Ectodermal cell (in vitro differentiated cells): ENCODE data around the gene MRPL23. TPM values are rescaled to one million over a fixed set of nuclear protein-coding genes. Genes with fewer than 3 reads are reported as not detected.

Source experiments
- H3K27ac ChIP-seq: 2 replicates; pipeline ENCODE4 v1.7.0; 2013; ENCODE audit warnings: mild to moderate bottlenecking, low read depth, low read length; ENCODE audit not compliant: insufficient read depth, poor library complexity, severe bottlenecking
- H3K27me3 ChIP-seq: 2 replicates; pipeline ENCODE4 v1.7.0; 2013; ENCODE audit warnings: mild to moderate bottlenecking, low read length; ENCODE audit not compliant: insufficient read depth, control insufficient read depth, poor library complexity, severe bottlenecking
- H3K36me3 ChIP-seq: one replicate; pipeline ENCODE4 v1.7.0; 2013; ENCODE audit warnings: low read length; ENCODE audit not compliant: control insufficient read depth, insufficient read depth
- H3K4me1 ChIP-seq: one replicate; pipeline ENCODE4 v1.7.0; 2013; ENCODE audit warnings: low read length; ENCODE audit not compliant: control insufficient read depth, insufficient read depth
- H3K4me3 ChIP-seq: 2 replicates; pipeline ENCODE4 v1.7.0; 2013; ENCODE audit warnings: low read depth, low read length, control low read depth; ENCODE audit not compliant: insufficient read depth
- H3K9me3 ChIP-seq: 2 replicates; pipeline ENCODE4 v1.7.0; 2013; ENCODE audit warnings: mild to moderate bottlenecking, low read length, moderate library complexity; ENCODE audit not compliant: control insufficient read depth
- WGBS, 2 experiments: methylation state at CpG; one replicate each; pipeline ENCODE4 v1.1.7; 2013; ENCODE audit warnings: missing lambda C conversion rate in 2 of 2; 5-methylcytosine and 5-hydroxymethylcytosine counted together
- polyA plus RNA-seq, 4 experiments: library from polyadenylated mRNA; stranded (reverse); fragments of 50-300 nt; gene quantifications; one replicate each; pipeline ENCODE4 v1.2.3, GENCODE V29; 2013

MRPL23 gene
- 68.4 TPM for polyA plus RNA-seq (2013, experiment 1 of 4)
- polyA plus RNA-seq (2013, experiment 2 of 4) = 77.3 TPM
- 95.7 TPM for polyA plus RNA-seq (2013, experiment 3 of 4)
- polyA plus RNA-seq (2013, experiment 4 of 4) = 93.9 TPM

DNA sequence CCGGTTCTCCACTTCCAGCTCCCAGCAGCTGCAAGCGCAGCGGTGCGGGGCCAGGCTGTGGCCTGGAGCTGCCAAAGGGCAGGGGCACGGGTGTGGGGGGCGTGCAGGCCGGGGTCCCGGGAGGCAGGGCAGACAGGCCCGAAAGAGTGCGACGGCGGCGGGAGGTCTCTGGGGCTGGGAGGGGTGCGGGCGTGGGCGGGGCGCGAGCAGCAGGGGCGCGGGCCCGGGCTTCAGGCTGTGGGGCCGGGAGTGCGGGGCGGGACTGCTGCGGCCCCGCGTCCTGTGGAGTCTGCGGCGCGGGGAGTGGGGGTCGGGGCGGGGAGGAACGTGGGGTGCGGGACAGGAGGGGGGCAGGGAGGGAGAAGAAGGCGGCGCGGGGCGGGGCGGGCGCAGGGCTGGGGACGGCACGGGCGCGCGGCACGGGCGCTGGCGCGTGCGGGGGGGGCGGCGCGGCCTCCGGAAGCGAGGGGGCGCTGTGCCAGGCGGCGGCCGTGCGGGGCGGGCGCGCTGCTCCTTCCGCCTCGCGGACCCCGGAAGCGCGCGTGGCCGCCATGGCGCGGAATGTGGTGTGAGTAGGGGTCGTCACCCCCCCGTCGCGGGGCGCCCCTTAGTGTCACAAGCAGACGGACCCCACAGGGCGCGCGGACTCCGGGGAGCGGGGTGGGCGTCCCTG, at the start of gene MRPL23:
TSS of gene MRPL23 (plus strand) at position 521 of the 673 bp plus-strand sequence. CDS start at position 552, 31 bp downstream.
- Histone ChIP-seq H3K27me3 (no peaks in the 10 kb centered on the region), H3K4me1 (no peaks in the 10 kb centered on the region), H3K9me3 (no peaks in the 10 kb centered on the region), H3K4me3 (no peak within 1 kb of the TSS), H3K27ac (no peak within 1 kb of the TSS), H3K36me3 (no peaks in the 10 kb centered on the region)
- WGBS, 2 experiments = 4% methylated on average over 5 of the region's 85 CpGs; no CpG with 5 or more reads in 1 of the 2 experiments

DNA sequence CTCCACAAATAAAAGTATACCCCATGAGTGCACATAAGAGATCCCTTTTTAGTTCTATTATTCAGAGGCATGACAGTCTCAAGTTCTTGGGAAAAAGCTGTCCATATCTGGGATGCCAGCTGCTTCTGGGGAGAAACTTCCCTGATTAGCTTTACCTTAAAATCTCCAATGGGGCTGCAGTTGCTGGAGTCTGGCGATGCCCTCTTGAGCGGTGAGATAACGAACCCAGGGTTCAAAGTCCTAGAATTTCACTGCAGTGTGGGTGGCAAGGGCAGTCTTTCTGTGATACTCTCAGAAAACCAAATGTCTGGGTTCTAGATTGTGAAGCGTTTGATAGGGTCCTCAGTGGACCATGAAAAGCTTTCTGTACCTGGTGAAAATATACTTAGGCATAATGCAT, 48.0 kb upstream of the MRPL23 start:
- H3K4me3 ChIP-seq = no peak overlapping the region
- no peaks in the 10 kb centered on the region for H3K36me3 ChIP-seq
- no peaks in the 10 kb centered on the region for H3K9me3 ChIP-seq
- WGBS, 2 experiments = 95 to 96% methylated on average over 4 of the region's 4 CpGs
- no peak overlapping the region for H3K27ac ChIP-seq
- H3K4me1 ChIP-seq = no peaks in the 10 kb centered on the region
- no peaks in the 10 kb centered on the region for H3K27me3 ChIP-seq

DNA sequence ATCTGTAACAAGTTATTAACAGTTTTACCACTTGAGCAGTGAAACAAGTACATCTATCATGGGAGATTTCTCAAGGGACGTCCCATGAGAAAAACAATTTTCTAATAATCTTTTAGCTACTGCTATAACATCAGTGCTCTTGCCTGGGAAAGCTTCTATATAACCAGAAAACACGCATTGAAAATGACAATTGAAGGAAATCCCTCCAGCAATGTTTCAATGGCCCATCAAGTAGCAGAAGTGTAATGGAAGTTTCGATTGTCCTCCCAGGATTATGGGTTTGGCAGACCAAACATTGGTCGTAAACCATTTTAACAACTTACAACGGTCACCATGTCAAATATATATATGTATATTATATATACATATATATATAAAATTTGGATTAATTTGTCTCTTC, 47.4 kb upstream of the MRPL23 start:
- Histone ChIP-seq H3K36me3 (no peaks in the 10 kb centered on the region), H3K4me3 (no peak overlapping the region), H3K4me1 (no peaks in the 10 kb centered on the region), H3K27ac (no peak overlapping the region), H3K9me3 (no peaks in the 10 kb centered on the region), H3K27me3 (no peaks in the 10 kb centered on the region)
- WGBS, 2 experiments = 93 to 97% methylated on average over 3 of the region's 5 CpGs

DNA sequence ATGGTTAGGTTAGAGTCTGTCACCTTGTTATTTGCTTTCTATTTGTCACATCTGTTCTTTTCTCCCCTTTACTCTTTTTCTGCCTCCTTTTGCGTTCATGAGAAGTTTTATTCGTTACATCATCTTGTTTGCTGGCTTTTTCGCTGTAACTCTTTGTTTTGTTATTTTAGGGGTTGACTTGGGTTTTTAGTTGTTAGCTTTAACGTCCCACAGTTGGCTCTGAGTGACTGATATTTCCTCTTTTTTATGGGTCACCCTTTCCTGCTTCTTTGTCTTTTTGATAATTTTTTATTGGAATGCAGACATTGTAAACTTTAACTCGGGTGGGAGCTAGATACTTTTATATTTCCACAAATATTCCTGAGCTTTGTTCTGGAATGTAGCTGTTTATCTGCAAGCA, 41.0 kb upstream of the MRPL23 start:
- H3K27ac ChIP-seq = no peak overlapping the region
- H3K4me1 ChIP-seq = no peaks in the 10 kb centered on the region
- no peak overlapping the region for H3K4me3 ChIP-seq
- H3K9me3 ChIP-seq = no peaks in the 10 kb centered on the region
- WGBS, 2 experiments = 72 to 79% methylated on average over 4 to 5 of the region's 5 CpGs
- no peaks in the 10 kb centered on the region for H3K36me3 ChIP-seq
- no peaks in the 10 kb centered on the region for H3K27me3 ChIP-seq

DNA sequence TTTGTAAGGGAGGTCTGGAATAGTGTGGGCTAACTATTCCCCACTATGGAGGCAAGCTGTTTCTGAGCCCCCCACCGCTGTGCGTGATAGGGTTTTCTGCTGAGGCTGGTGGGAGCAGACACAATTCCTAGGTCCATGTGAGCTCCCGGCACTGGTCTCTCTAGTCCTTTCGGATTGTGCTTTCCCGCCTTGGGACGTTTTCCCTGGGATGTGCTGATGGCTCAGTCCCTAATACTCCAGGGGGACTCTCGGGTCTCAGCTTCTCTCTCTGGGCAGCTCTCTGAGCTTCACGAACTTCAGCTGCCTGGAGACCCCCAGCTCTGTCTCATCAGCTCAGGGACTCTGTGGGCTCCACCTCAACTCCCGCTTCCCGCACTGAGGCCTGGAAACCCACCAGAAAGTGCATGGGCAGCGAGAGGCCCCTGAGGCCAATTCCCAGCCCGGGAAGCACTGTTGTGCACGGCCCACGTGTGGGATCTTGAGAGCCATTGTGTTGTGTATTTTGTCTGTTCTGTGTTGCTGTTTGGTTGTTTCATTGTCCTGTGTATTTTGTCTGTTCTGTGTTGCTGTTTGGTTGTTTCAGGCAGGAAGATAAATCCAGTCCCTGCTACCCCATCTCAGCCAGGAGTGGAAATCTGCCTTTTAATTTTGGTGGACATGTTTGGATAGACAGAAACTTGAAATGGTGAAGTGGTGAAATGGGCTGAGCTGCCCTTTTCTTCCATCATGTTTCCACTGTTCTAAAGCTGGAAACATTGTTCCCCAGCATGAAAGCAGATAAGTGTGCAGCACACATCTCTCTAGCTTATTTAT, 40.3 kb upstream of the MRPL23 start:
- Histone ChIP-seq H3K4me3 (no peak overlapping the region), H3K27ac (no peak overlapping the region), H3K4me1 (no peaks in the 10 kb centered on the region), H3K36me3 (no peaks in the 10 kb centered on the region), H3K27me3 (no peaks in the 10 kb centered on the region), H3K9me3 (no peaks in the 10 kb centered on the region)
- WGBS, 2 experiments = 78 to 79% methylated on average over 14 of the region's 14 CpGs

DNA sequence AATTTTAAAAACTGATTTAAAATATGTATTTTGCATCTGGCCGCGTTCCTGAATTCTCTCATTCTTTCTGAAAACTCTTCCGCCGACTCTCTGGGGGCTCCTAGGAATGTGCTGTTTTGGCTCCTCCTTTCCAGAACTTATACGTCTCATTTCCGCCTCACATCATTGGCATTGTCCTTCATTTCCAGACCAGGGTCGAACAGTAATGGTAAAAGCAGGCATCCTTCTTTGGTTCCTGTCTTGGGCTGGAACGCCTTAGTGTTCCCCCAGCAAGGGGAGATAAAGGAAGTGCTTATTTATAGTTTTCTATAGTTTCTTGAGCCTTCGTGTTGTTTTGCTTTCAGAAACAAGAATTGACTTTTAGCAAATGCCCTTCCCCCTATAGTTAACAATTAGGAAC, 38.5 kb upstream of the MRPL23 start:
- no peak overlapping the region for H3K4me3 ChIP-seq
- no peaks in the 10 kb centered on the region for H3K36me3 ChIP-seq
- no peaks in the 10 kb centered on the region for H3K4me1 ChIP-seq
- 76 to 79% methylated on average over 9 of the region's 9 CpGs for WGBS, 2 experiments
- no peaks in the 10 kb centered on the region for H3K27me3 ChIP-seq
- no peak overlapping the region for H3K27ac ChIP-seq
- no peaks in the 10 kb centered on the region for H3K9me3 ChIP-seq

DNA sequence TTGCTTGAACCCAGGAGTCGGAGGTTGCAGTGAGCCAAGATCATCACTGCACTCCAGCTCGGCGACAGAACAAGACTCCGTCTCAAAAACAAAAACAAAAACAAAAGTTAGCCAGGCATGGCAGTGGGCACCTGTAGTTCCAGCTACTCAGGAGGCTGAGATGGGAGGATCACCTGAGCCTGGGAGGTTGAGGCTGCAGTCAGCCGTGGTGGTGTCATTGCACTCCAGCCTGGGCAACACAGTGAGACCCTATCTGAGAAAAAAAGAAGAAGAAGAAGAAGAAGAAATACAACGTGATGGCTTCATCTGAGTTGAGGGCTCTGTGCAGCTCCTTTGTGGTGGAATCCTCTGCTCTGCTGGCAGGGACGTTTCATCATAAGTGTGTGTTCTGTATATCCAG, 37.6 kb upstream of the MRPL23 start:
- 85 to 94% methylated on average over 7 of the region's 7 CpGs for WGBS, 2 experiments
- Histone ChIP-seq H3K4me1 (no peaks in the 10 kb centered on the region), H3K4me3 (no peak overlapping the region), H3K36me3 (no peaks in the 10 kb centered on the region), H3K27me3 (no peaks in the 10 kb centered on the region), H3K27ac (no peak overlapping the region), H3K9me3 (no peaks in the 10 kb centered on the region)

DNA sequence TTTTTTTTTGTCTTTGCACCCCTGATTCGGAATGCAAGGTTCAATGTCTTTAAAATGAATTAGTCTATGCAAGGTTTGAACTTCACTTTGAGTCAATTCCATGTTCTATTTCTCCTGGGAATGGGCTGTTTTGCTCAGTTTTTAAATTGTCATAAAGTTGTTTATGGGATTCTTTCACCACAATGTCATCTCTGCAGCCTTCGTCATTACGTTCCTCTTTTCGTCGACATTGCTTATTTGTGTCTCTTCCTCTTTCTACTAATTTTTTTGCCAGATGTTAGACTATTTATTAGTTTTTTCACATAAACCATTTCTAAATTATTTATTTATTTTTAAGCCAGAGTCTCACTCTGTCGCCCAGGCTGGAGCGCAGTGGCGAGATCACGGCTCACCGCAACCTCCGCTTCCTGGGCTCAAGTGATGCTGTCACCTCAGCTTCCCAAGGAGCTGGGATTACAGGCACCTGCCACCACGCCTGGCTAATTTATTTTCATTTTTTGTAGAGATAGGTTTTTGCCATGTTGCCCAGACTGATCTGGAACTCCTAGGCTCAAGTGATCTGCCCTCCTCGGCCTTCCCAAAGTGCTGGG, 34.7 kb upstream of the MRPL23 start:
- H3K4me1 ChIP-seq = no peaks in the 10 kb centered on the region
- 94 to 96% methylated on average over 13 of the region's 13 CpGs for WGBS, 2 experiments
- no peaks in the 10 kb centered on the region for H3K9me3 ChIP-seq
- no peaks in the 10 kb centered on the region for H3K36me3 ChIP-seq
- no peak overlapping the region for H3K27ac ChIP-seq
- no peaks in the 10 kb centered on the region for H3K27me3 ChIP-seq
- H3K4me3 ChIP-seq = no peak overlapping the region

DNA sequence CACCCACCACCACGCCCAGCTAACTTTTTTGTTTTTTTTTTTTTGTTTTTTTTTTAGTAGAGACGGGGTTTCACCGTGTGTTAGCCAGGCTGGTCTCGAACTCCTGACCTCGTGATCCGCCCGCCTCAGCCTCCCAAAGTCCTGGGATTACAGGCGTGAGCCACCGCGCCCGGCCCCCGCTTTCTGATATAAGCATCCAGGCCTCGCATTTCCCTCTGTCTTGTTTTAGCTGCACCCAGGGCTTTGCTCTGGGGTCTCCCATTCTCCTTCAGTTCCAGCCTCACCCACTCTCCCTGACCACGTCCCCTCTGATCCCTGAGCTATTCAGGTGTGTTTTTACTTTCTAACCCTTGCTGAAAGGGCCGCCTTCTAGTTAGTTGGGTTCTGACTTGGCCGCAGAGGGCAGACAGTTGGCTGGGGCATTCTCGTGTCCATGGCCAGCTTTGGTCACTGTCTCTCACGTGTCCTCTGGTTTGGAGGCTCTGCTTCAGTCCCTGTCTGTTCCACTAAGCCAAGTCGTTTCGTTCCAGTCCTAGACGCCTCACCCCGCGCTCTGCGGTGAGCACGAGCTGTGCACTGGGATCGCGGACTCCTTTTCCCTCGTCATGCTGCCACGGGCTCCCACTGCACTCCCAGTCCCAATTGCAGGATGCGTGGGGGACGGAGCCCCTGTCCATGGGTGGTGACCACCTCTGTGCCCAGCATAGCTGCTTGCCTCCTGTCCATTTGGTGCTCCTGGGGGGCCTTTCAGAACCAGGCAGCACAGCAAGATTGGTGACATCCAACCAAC, 33.7 kb upstream of the MRPL23 start:
- no peaks in the 10 kb centered on the region for H3K36me3 ChIP-seq
- H3K9me3 ChIP-seq = no peaks in the 10 kb centered on the region
- no peaks in the 10 kb centered on the region for H3K27me3 ChIP-seq
- H3K27ac ChIP-seq = no peak overlapping the region
- H3K4me3 ChIP-seq = no peak overlapping the region
- no peaks in the 10 kb centered on the region for H3K4me1 ChIP-seq
- 92 to 95% methylated on average over 31 of the region's 31 CpGs for WGBS, 2 experiments
